ENCODE results near the gene PLSCR4. TPM values are rescaled to one million over a fixed set of nuclear protein-coding genes. Genes with fewer than 3 reads are reported as not detected.

The PLSCR4 gene
- total RNA-seq, 1 donor from 2014 or later: 17.5 TPM

DNA sequence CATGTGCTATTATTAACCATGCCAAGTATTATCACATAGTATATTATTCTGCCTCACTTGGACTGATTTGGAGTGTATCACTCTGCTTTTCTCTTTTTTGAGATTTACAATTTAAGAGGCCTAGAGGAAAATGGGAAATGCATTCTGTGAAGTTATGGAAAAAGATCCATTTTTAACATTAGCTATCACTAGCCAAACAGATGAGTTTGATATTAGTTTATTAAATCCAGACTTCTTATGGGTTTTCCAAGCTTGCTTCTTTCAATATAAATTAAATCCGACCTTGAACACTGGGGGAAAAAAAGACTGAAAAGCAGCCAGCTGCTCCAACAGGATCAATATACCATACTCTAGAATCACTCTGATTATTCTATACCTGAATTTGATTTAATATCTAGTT, 59.9 kb downstream of the PLSCR4 start:
- Mint-ChIP-seq H3K9me3 (ENCODE audit: low read depth) (no peaks in the 10 kb centered on the region), H3K36me3 (ENCODE audit: low read depth) (peaks cover 1% of the 10 kb centered on the region), H3K27me3 (ENCODE audit: low read depth) (no peaks in the 10 kb centered on the region), H3K4me1 (ENCODE audit: low read depth) (peaks cover 4% of the 10 kb centered on the region), H3K4me3 (ENCODE audit: unreplicated experiment) (no peak overlapping the region), H3K27ac (ENCODE audit: unreplicated experiment) (no peak overlapping the region)
- no peak for DNase-seq (ENCODE audit: low spot score)
- TF ChIP-seq, protein P1, sequence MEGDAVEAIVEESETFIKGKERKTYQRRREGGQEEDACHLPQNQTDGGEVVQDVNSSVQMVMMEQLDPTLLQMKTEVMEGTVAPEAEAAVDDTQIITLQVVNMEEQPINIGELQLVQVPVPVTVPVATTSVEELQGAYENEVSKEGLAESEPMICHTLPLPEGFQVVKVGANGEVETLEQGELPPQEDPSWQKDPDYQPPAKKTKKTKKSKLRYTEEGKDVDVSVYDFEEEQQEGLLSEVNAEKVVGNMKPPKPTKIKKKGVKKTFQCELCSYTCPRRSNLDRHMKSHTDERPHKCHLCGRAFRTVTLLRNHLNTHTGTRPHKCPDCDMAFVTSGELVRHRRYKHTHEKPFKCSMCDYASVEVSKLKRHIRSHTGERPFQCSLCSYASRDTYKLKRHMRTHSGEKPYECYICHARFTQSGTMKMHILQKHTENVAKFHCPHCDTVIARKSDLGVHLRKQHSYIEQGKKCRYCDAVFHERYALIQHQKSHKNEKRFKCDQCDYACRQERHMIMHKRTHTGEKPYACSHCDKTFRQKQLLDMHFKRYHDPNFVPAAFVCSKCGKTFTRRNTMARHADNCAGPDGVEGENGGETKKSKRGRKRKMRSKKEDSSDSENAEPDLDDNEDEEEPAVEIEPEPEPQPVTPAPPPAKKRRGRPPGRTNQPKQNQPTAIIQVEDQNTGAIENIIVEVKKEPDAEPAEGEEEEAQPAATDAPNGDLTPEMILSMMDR (IDR thresholded peaks at IDR 0.05): no peak

DNA sequence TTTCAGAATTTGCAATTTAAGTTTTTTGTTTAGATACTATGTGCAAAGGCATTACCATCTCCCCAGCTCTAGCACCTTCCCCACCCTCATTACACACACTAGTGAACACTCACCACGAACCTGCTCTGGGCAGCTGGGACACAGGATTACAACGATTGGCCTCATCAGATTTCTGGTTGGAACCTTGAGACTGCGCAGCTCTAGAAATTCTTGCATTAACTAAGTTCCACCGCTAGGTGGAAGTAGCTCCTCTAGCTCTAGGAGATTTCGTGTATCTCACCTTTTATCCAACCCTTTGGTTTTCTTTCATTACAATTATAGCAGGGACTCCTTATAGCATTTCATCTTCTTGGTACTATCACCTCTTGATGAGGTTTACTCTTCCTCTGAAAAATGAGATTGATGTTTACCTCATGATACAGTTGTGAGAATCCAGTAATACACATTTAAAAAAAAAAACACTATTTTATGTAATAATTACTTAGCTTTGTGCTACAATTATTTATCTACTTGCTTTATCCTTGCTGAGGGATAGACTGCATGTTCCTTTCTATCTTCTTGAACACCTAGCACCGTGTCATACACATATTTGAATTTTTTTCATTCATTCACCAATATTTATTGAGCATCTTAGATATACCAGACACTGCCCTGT, 61.3 kb downstream of the PLSCR4 start:
- H3K4me3 Mint-ChIP-seq (ENCODE audit: unreplicated experiment): no peak overlapping the region
- H3K4me1 Mint-ChIP-seq (ENCODE audit: low read depth): peaks cover 6% of the 10 kb centered on the region
- no peak overlapping the region for H3K27ac Mint-ChIP-seq (ENCODE audit: unreplicated experiment)
- no peaks in the 10 kb centered on the region for H3K27me3 Mint-ChIP-seq (ENCODE audit: low read depth)
- H3K36me3 Mint-ChIP-seq (ENCODE audit: low read depth): peaks cover 1% of the 10 kb centered on the region
- no peak for DNase-seq (ENCODE audit: low spot score)
- TF ChIP-seq, protein P1 (IDR thresholded peaks at IDR 0.05): peak; percentile 89
- H3K9me3 Mint-ChIP-seq (ENCODE audit: low read depth): no peaks in the 10 kb centered on the region

DNA sequence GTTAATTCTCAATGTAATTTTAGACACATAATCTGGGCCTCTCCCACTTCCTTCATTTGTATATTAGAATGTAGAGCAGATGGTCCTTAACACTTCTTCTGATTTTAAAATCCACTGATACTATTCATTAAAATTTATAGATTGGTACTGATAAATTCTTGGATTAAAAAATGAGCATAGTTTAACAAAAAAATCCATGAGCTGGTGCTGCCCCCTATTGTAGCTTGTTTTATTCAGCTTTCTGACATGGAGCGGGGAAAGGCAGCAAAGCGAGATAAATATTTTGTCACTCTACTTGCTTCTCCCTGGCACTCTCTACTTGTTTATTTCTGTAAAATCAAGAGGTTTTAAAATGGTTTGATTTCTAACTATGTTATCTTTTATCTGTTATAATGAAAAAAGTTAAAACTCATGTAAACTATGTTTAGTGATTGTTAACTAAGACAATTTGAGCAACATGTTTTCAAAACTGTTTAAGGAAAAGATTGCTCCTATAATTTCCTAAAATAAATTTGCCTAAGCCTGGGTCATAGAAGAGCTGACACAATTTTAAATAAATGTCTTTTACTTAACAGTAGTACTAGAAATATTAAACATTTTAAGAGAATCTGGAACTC, 63.5 kb downstream of the PLSCR4 start:
- Mint-ChIP-seq H3K9me3 (ENCODE audit: low read depth) (peaks cover 2% of the 10 kb centered on the region), H3K4me3 (ENCODE audit: unreplicated experiment) (no peak overlapping the region), H3K27me3 (ENCODE audit: low read depth) (no peaks in the 10 kb centered on the region), H3K36me3 (ENCODE audit: low read depth) (peaks cover 2% of the 10 kb centered on the region), H3K27ac (ENCODE audit: unreplicated experiment) (no peak overlapping the region), H3K4me1 (ENCODE audit: low read depth) (peaks cover 12% of the 10 kb centered on the region)
- DNase-seq (ENCODE audit: low spot score): no peak
- TF ChIP-seq, protein P1 (IDR thresholded peaks at IDR 0.05): peak; percentile 94

DNA sequence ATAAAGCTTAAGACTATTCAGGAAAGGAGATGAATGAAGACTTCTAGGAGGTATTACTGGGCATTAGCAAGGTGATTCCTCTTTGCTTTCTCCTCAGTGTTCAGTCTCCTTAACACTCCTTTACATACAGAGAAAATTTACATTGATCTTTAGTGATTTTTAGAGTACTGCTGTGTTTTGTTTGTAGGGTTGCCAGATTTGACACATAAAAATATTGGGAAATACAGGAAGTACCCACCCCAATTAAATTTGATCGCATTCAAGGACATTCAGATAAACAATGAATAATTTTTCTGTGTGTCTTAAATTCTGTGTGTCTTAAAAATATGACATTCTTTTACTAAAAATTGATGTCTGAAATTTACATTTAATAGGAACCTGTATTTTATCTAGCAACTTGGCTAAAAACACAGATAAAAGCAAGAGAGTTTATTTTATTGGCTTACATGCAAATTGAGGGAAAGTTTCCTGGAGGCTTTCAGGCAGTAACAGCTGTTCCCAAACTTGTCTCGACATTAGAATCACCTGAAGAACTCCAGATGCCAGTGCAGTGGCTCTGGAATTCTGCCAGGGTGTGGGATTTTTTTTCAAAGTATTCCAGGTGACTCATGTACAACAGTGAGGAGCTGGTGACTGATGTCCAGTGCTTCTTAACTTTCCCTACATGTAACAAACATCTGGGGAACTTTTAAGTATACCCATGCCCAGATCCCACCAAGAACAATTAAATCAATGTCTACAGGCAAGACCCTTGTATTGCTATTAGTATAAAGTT, 66.5 kb downstream of the PLSCR4 start:
- DNase-seq (ENCODE audit: low spot score): no peak
- peaks cover 2% of the 10 kb centered on the region for H3K36me3 Mint-ChIP-seq (ENCODE audit: low read depth)
- no peaks in the 10 kb centered on the region for H3K27me3 Mint-ChIP-seq (ENCODE audit: low read depth)
- H3K4me1 Mint-ChIP-seq (ENCODE audit: low read depth): peaks cover 9% of the 10 kb centered on the region
- TF ChIP-seq, protein P1 (IDR thresholded peaks at IDR 0.05): no peak
- H3K9me3 Mint-ChIP-seq (ENCODE audit: low read depth): peaks cover 2% of the 10 kb centered on the region
- H3K27ac Mint-ChIP-seq (ENCODE audit: unreplicated experiment): no peak overlapping the region
- H3K4me3 Mint-ChIP-seq (ENCODE audit: unreplicated experiment): no peak overlapping the region

DNA sequence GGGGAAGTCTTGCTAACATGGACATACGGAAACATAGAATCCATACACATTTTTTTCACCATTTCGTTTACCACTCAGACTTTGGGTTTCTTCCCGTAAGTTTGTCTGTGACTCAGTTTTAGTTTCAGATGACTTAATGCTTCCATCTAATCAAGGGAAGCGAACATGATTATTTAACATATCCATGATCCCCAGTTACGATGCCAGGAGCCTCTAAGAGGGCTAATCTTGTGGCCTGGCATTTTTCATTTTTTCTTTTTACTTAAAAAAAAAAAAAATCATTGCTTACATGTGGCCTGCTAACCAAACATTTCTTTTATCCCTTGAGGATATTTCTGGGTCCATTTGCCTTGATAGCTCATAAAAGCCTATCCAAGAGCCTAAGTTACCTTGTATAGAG, 69.7 kb downstream of the PLSCR4 start:
- Mint-ChIP-seq H3K27ac (ENCODE audit: unreplicated experiment) (no peak overlapping the region), H3K4me3 (ENCODE audit: unreplicated experiment) (no peak overlapping the region), H3K27me3 (ENCODE audit: low read depth) (no peaks in the 10 kb centered on the region), H3K4me1 (ENCODE audit: low read depth) (peaks cover 7% of the 10 kb centered on the region), H3K9me3 (ENCODE audit: low read depth) (peaks cover 2% of the 10 kb centered on the region), H3K36me3 (ENCODE audit: low read depth) (peaks cover 2% of the 10 kb centered on the region)
- DNase-seq (ENCODE audit: low spot score): no peak
- TF ChIP-seq, protein P1 (IDR thresholded peaks at IDR 0.05): no peak

All from chondrocyte (in vitro differentiated cells).